Esophagus squamous epithelium (tissue), 5 donors: Measurements from ENCODE around the gene HPSE2. TPM values are rescaled to one million over a fixed set of nuclear protein-coding genes. Genes with fewer than 3 reads are reported as not detected.

Experiments
- DNase-seq: peaks from one replicate; lab custom pipeline; 2025; lab: John Stamatoyannopoulos, UW
- H3K27ac ChIP-seq, 4 donors: fragments of 200-600 bp; sonication (generic); one replicate each; pipeline ENCODE4 v1.5.1; 2016 to 2019; ENCODE audit warnings: mild to moderate bottlenecking in 1 of 4
- H3K27me3 ChIP-seq, 4 donors: fragments of 200-600 bp; sonication (generic); 1 replicate in 3 of 4; 2 replicates in 1 of 4; pipeline versions ENCODE4 v1.5.1 to v1.6.0; 2017 to 2021; ENCODE audit warnings: antibody characterized with exemption in 1 of 4
- H3K36me3 ChIP-seq, 3 donors: fragments of 200-600 bp; sonication (generic); one replicate each; pipeline ENCODE4 v1.5.1; 2016 to 2019
- H3K4me1 ChIP-seq, 3 donors: fragments of 200-600 bp; sonication (generic); one replicate each; pipeline ENCODE4 v1.5.1; 2017 to 2019
- H3K4me3 ChIP-seq, 4 donors: fragments of 200-600 bp; sonication (generic); 1 replicate in 3 of 4; 2 replicates in 1 of 4; pipeline ENCODE4 v1.5.1; 2016 to 2019; ENCODE audit warnings: mild to moderate bottlenecking in 2 of 4, moderate library complexity in 1 of 4
- H3K9me3 ChIP-seq, 3 donors: fragments of 200-600 bp; sonication (generic); one replicate each; pipeline ENCODE4 v1.5.1; 2016 to 2019
- CTCF ChIP-seq, 6 experiments: fragments of 450-650 bp in 4 of 6; fragments of 200-600 bp in 2 of 6; sonication (generic) in 2 of 6; IDR thresholded peaks; one replicate each; pipeline ENCODE4 v1.5.1; 2016 to 2019; ENCODE audit warnings: antibody characterized with exemption in 6 of 6, mild to moderate bottlenecking in 4 of 6, moderate library complexity in 4 of 6
- POLR2A ChIP-seq, 4 donors: fragments of 450-650 bp; IDR thresholded peaks; one replicate each; pipeline ENCODE4 v1.6.1; 2017; ENCODE audit warnings: antibody characterized with exemption in 4 of 4, mild to moderate bottlenecking in 4 of 4, moderate library complexity in 3 of 4
- WGBS, 2 donors: methylation state at CpG; one replicate each; pipeline ENCODE4 v1.1.5; 2018; 5-methylcytosine and 5-hydroxymethylcytosine counted together
- intact Hi-C: fragments of 100-400 bp; cut with DNase I; formaldehyde crosslinking; loops from one replicate; pipeline ENCODE4 v1.15.0; 2022
- total RNA-seq, 4 donors: library from RNA; depleted of rRNA; stranded (reverse); fragments of >200 nt; gene quantifications; one replicate each; pipeline ENCODE4 v1.1.0, GENCODE V29; 2016
- donor health status: DM: yes; HTN: yes; CAD: no.

HPSE2 gene
- total RNA-seq, 4 donors from 2014 or later, result 0.47 to 5.3 (median 2.6) TPM

- Histone ChIP-seq H3K9me3 (no peaks in the 10 kb centered on the region), H3K4me3 (no peak overlapping the region), H3K4me1 (no peaks in the 10 kb centered on the region), H3K36me3 (no peaks in the 10 kb centered on the region), H3K27ac (no peak overlapping the region), H3K27me3 (no peaks in the 10 kb centered on the region)
- intact Hi-C loops, result no loop called here
- no peak for TF ChIP-seq CTCF (IDR thresholded peaks at IDR 0.05)
- no peak for TF ChIP-seq POLR2A (IDR thresholded peaks at IDR 0.05)
- no peak for DNase-seq
These were observed 225.4 kb downstream of the HPSE2 start for GRCh38 chr10:99010286-99010685.

GRCh38 chr10:99008054-99008453 is 227.6 kb downstream of the HPSE2 start:
- no peak for TF ChIP-seq POLR2A (IDR thresholded peaks at IDR 0.05)
- TF ChIP-seq CTCF (IDR thresholded peaks at IDR 0.05), result no peak

GRCh38 chr10:99007457-99007856 is 228.2 kb downstream of the HPSE2 start:
- Histone ChIP-seq H3K27ac (no peak overlapping the region), H3K4me1 (no peaks in the 10 kb centered on the region), H3K9me3 (peaks cover 0 to 4% (median 0%) of the 10 kb centered on the region in 3 donors), H3K4me3 (no peak overlapping the region), H3K36me3 (no peaks in the 10 kb centered on the region), H3K27me3 (no peaks in the 10 kb centered on the region)
- intact Hi-C loops, result no loop called here
- TF ChIP-seq CTCF (IDR thresholded peaks at IDR 0.05) (no peak), POLR2A (IDR thresholded peaks at IDR 0.05) (no peak)
- no peak for DNase-seq

More at GRCh38 chr10:99008054-99008453, 227.6 kb downstream of the HPSE2 start:
- H3K4me1 ChIP-seq, result no peaks in the 10 kb centered on the region
- H3K9me3 ChIP-seq, result peaks cover 0 to 4% (median 0%) of the 10 kb centered on the region in 3 donors
- 21 to 24% methylated on average over 2 of the region's 2 CpGs for WGBS, 2 donors
- H3K36me3 ChIP-seq, result no peaks in the 10 kb centered on the region
- no peak overlapping the region for H3K4me3 ChIP-seq
- intact Hi-C loops, result no loop called here
- no peak for DNase-seq
- no peaks in the 10 kb centered on the region for H3K27me3 ChIP-seq
- no peak overlapping the region for H3K27ac ChIP-seq

GRCh38 chr10:99005254-99005653 is 230.4 kb downstream of the HPSE2 start:
- H3K9me3 ChIP-seq, result peaks cover 0 to 4% (median 0%) of the 10 kb centered on the region in 3 donors
- WGBS, 2 donors, result 71 to 75% methylated on average over 1 of the region's 1 CpG
- H3K36me3 ChIP-seq, result no peaks in the 10 kb centered on the region
- TF ChIP-seq CTCF (IDR thresholded peaks at IDR 0.05) (no peak), POLR2A (IDR thresholded peaks at IDR 0.05) (no peak)
- H3K4me1 ChIP-seq, result no peaks in the 10 kb centered on the region
- no peak overlapping the region for H3K4me3 ChIP-seq
- no peak overlapping the region for H3K27ac ChIP-seq
- DNase-seq, result no peak
- no peaks in the 10 kb centered on the region for H3K27me3 ChIP-seq
- intact Hi-C loops, result no loop called here

GRCh38 chr10:99004738-99005137 is 230.9 kb downstream of the HPSE2 start:
- no peak overlapping the region for H3K4me3 ChIP-seq
- 59 to 75% methylated on average over 1 of the region's 1 CpG for WGBS, 2 donors
- peaks cover 0 to 4% (median 0%) of the 10 kb centered on the region in 3 donors for H3K9me3 ChIP-seq
- intact Hi-C loops, result no loop called here
- no peak overlapping the region for H3K27ac ChIP-seq
- no peak for TF ChIP-seq POLR2A (IDR thresholded peaks at IDR 0.05)
- TF ChIP-seq CTCF (IDR thresholded peaks at IDR 0.05), result no peak
- no peak for DNase-seq
- H3K36me3 ChIP-seq, result no peaks in the 10 kb centered on the region
- no peaks in the 10 kb centered on the region for H3K27me3 ChIP-seq
- H3K4me1 ChIP-seq, result no peaks in the 10 kb centered on the region
